ENCODE measurements around the gene C1QTNF5.
A peak's percentile ranks its signal among the peaks of the same experiment; 100 is the strongest.

C1QTNF5 gene

GRCh38 chr11:119373059-119373920, 32.6 kb upstream of the C1QTNF5 start:
- no peak for DNase-seq (ENCODE audit: low spot score)

- DNase-seq (ENCODE audit: low spot score): no peak
These were observed 31.8 kb upstream of the C1QTNF5 start for GRCh38 chr11:119372260-119373058.

GRCh38 chr11:119371778-119372182, 31.1 kb upstream of the C1QTNF5 start:
- peak; percentile 80 for DNase-seq (ENCODE audit: low spot score)

- no peak for DNase-seq (ENCODE audit: low spot score)
These were observed 30.5 kb upstream of the C1QTNF5 start for GRCh38 chr11:119371067-119371601.

DNA sequence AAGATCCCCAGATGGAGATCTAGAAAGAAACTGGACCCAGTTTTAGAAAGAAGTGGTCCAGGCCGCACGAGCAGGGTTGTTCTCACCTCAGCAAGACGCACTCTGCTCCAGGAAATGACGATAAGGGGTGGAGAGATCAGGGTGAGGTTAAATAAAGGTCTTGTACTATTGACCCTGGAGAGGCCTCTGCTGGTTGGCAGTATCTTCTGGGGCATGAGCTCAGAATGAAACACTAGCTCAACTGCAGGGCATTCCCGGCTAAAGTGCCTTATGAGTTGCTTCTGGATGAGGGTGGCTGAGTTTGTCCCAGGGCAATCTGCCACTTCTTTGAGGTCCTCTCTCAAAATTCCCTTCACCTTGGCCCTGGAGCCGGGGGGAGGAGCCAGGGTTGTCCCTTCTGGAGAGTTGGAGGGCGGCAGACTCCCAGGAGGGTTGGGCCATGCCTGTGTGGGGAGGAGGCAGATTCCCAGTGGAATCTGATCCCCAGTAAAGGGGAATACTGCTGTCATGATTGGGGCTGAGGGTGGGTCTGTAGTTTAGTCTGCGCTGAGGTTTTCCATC, 29.9 kb upstream of the C1QTNF5 start:
- DNase-seq (ENCODE audit: low spot score): no peak

- DNase-seq (ENCODE audit: low spot score): no peak
These were observed 28.6 kb upstream of the C1QTNF5 start for GRCh38 chr11:119369132-119369925.

DNA sequence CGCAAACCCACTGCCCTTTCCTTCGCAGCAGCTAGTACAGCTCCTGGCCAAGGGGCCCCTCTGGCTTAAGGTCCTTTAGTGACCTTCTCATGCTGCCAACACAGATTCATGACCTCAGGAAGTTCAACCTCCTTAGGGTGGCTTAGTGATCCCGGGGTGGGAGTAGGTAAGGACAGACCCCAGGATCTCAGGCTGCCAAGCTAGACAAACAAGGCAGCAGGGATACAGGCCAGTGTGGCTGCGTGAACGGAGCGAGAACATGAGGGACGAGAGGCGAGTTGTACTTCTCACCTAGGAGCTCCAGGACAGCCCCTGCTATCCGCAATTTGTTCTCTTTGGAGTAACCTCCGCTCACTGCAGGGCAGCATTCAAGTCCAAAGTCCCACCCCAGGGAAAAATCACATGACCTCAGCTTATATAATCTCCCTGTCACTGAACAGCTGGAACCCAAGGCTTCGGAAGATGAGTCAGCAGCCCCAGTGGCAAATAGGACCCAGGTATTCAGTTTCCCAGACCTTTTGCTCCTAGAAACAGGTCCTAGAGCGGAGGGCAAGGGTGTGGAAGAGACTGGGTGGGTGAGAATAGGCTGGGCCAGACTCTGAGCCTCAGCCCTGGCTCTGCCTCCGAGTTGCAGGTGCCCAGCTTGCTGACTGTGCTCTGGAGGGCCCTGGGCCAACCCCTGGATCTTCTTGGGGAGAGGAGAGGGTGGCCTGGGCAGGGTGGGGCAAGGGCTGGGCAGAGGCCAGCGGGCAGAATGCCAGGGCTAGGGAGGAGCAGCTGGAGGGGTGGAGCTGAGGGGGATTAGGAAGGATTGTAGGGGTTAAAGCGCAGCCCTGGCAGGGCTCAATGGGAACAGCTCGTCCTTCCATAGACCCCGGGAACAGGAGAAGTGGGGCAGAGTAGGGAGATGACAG, 27.7 kb upstream of the C1QTNF5 start:
- DNase-seq (ENCODE audit: low spot score): peak; percentile 66

DNA sequence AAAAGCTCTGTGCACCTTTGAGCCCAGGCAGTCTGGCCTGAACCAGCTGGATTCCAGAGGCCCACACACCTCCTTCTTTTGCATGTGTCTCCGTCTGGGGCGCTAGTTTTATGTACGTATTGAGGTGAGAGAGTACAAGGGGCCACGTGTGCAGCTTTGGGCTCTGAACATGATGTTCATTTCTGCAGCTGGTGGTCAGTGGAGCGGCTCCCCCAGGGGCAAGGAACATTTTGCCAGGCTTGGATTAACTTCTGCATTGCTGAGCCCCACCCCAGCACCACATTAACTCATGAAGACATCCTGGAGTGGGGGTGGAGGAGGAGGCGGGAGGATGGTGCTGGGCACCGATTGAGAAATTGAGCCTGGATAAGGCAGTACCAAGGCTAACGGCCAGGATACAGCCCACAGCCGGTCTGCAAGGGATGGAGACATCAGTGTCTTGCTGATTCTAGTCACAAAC, 27.0 kb upstream of the C1QTNF5 start:
- no peak for DNase-seq (ENCODE audit: low spot score)

GRCh38 chr11:119366690-119367620, 26.3 kb upstream of the C1QTNF5 start:
- peak; percentile 68 for DNase-seq (ENCODE audit: low spot score)

- no peak for DNase-seq (ENCODE audit: low spot score)
These were observed 24.4 kb upstream of the C1QTNF5 start for GRCh38 chr11:119365071-119365591.

GRCh38 chr11:119363851-119364590, 23.3 kb upstream of the C1QTNF5 start:
- DNase-seq (ENCODE audit: low spot score): no peak

- no peak for DNase-seq (ENCODE audit: low spot score)
These were observed 22.6 kb upstream of the C1QTNF5 start for GRCh38 chr11:119363081-119363850.

DNA sequence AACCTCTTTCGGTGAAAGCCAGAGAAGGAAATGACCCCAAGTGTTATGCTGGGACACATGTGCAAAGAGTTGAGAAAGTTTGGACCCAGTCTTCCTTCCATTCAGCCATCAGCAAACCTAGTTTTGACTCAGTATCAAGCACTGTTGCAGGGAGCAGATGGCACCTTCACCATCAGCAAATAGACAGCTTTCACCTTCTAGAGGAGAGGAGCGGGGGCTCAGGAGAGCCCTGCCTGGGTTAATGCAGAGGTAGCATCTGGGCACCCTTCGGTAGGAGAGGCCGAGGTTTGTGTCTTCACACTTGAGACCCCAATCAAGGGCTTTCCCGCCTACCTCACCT, 22.0 kb upstream of the C1QTNF5 start:
- no peak for DNase-seq (ENCODE audit: low spot score)

DNA sequence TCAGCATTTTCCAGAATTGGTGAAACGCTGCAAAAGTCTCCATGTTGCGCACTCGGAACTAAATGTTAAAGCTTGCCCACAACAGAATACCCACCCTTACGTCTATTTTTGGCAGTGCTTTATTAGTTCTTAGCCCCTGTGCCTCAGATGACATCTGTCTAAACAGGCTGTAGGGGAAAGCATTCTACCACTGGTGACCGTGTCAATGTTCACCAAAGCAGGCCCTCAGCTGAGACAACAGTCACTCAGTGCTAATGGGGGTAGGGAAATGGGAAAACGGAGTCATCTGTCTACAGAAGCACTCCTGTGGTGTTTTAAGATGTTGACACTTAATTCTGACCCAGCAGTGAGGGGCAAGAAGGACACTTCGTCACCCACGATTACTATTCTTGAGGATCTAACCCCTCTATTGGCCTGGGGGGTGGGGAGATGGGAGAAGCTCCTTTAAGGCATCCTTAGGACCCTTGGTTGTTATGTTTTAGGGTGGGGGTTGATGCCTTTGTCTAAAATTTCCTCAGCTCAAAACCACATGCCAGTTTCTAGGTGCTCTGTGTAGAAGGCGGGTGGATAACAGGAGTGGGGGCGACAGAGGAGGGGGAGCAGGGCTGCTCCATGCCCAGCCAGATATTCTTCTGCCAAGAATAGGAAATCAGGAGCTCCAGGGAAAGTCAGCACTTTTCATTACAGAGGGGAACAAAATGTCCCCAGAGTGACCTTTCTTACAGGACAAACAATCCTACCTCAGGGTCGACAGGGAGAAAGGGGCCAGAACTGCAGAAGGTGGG, 21.4 kb upstream of the C1QTNF5 start:
- DNase-seq (ENCODE audit: low spot score): no peak

DNA sequence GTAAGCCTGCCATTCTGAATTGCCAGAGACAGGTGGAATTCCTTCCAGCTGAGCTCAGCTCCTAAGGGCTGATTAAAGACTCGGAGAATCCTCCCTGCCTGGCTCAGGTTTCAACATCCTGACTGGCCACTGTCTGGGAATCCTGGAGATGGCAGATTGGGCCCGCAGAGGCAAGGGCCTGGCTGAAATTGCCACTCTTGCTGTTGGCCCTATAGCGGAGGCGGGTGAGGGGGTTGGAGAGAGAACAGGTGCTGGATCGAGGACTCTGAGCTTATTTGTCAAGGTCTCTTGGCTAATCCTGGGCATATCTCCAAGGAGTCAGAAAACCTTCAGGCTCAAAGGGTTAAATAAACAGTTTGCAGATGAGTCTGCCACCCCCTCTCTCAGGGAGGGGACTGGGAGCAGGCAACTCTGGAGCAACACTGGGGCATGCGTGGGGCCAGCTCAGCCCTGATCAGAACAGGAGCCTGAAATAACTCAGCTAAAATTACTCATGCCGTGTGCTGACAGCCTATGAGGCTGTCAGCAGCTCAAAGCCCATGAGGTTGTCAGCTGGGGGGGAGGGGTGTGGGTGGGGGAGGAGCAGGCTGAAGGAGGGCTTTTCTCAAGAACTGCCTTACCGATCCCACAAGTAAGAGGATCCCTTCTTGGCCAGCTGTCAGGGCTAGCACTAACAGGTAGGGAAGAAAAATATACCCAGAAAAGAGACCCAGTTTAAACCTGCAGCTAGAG, 20.5 kb upstream of the C1QTNF5 start:
- no peak for DNase-seq (ENCODE audit: low spot score)
